ENCODE results near the gene VASP. TPM values are rescaled to one million over a fixed set of nuclear protein-coding genes. Genes with fewer than 3 reads are reported as not detected.

The VASP gene
- total and polyA plus RNA-seq, 9 of the 15 experiments (the other 6 are each of a cell fraction or from before 2014, with no cell fraction given) = 16.7 to 261 (median 112) TPM

- peak; percentile 97 for TF ChIP-seq USF2 (CRISPR knock-in tag; IDR thresholded peaks at IDR 0.05)
- peak; percentile 85 for TF ChIP-seq NFYB (IDR thresholded peaks at IDR 0.05; ENCODE audit: extremely low read depth, insufficient read length)
- no peak for TF ChIP-seq ARID1B (IDR thresholded peaks at IDR 0.05)
- TF ChIP-seq, protein P1, sequence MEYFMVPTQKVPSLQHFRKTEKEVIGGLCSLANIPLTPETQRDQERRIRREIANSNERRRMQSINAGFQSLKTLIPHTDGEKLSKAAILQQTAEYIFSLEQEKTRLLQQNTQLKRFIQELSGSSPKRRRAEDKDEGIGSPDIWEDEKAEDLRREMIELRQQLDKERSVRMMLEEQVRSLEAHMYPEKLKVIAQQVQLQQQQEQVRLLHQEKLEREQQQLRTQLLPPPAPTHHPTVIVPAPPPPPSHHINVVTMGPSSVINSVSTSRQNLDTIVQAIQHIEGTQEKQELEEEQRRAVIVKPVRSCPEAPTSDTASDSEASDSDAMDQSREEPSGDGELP (CRISPR knock-in tag; IDR thresholded peaks at IDR 0.05; ENCODE audit: borderline replicate concordance) = 0 out of 2 replicates have a peak, but pooled peaks have one; percentile 24
- peak; percentile 21; the same call in 1 of the 2 replicates for TF ChIP-seq CBFA2T2 (conservative IDR thresholded peaks at IDR 0.05)
- TF ChIP-seq CTBP1 (IDR thresholded peaks at IDR 0.05; ENCODE audit: borderline replicate concordance) = no peak
- 0 out of 2 replicates have a peak, but pooled peaks have one; percentile 17 for TF ChIP-seq SMAD4 (CRISPR knock-in tag; conservative IDR thresholded peaks at IDR 0.05)
- TF ChIP-seq, protein P2, sequence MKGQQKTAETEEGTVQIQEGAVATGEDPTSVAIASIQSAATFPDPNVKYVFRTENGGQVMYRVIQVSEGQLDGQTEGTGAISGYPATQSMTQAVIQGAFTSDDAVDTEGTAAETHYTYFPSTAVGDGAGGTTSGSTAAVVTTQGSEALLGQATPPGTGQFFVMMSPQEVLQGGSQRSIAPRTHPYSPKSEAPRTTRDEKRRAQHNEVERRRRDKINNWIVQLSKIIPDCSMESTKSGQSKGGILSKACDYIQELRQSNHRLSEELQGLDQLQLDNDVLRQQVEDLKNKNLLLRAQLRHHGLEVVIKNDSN (CRISPR knock-in tag; IDR thresholded peaks at IDR 0.05) = peak; percentile 98
Measured at GRCh38 chr19:45501730-45502014, 5.6 kb upstream of the VASP start (continued).

DNA sequence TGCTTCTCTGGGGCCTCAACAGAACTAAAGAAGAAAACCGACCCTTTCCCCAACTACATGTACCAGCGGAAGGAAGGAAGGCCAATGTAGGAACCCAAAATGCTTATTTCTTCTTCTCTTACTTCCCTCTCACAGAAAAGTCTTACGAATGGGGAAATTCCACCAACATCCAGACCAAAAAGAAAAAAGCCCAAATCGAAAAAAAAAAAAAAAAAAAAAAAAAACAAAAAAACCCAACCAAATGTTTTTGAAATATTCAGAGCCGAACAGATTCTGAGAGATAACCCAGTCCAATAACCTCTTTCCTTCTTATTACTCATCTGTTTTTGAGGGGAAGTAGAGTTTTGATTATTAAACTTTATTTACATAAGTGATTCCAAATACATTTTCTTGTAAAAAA lies 5.2 kb upstream of the VASP start:
- Histone ChIP-seq H3K4me1 (replicated peaks in 1 of 2; ENCODE audit: control insufficient read depth in 2 of 2, insufficient read depth in 2 of 2, low read length in 2 of 2) (peaks cover 26 to 60% of the 10 kb centered on the region in 2 experiments), H2AFZ (ENCODE audit: low read depth, low read length) (peak overlapping the region; percentile 80), H3K79me2 (ENCODE audit: control insufficient read depth, insufficient read depth, low read length) (peaks cover 8% of the 10 kb centered on the region), H3K4me3 (no peak overlapping the region), H3K9ac (ENCODE audit: insufficient read depth in 1 of 2, low read depth in 2 of 2, low read length in 2 of 2) (no peak overlapping the region), H3K36me3 (ENCODE audit: control insufficient read depth, insufficient read depth, low read length) (no peaks in the 10 kb centered on the region), H4K20me1 (replicated peaks; ENCODE audit: control insufficient read depth, insufficient read depth, low read length) (no peaks in the 10 kb centered on the region), H3K27ac (ENCODE audit: extremely low read depth, low read depth, low read length) (peak overlapping the region; percentile 21; the same call in 2 of the 3 replicates), H3K27me3 (ENCODE audit: control insufficient read depth in 2 of 2, insufficient read depth in 2 of 2, low read length in 2 of 2) (no peaks in the 10 kb centered on the region), H3K9me3 (replicated peaks; ENCODE audit: control insufficient read depth, insufficient read depth, low read depth, low read length) (no peaks in the 10 kb centered on the region), H3K4me2 (ENCODE audit: insufficient read depth, low read length) (peak overlapping the region; percentile 42; the same call in 1 of the 2 replicates), H3K9me1 (ENCODE audit: control insufficient read depth, insufficient read depth, low read length) (no peaks in the 10 kb centered on the region)
- WGBS (ENCODE audit: insufficient coverage, low coverage, missing lambda C conversion rate) = 65% methylated on average over 2 of the region's 5 CpGs
- no peak for FAIRE-seq
- POLR2A ChIA-PET = interaction anchor here (0.6 kb wide), 2 partner anchors 199 to 218 kb away, joined by 4 read pairs; no protein-coding TSS in a partner anchor
- no peak for DNase-seq (ENCODE audit: extremely low read depth in 1 of 4, low spot score in 3 of 4)
- CTCF ChIA-PET (ENCODE audit: low intra/inter-chr PET ratio) = no interaction called here
- in situ Hi-C loops (cut with MboI) (no loop called here), intact Hi-C loops (cut with micrococcal nuclease) (no loop called here)
- no peak for ATAC-seq
- no TSS peak for BruUV-seq (replicated peaks)
- TF ChIP-seq MAZ (CRISPR knock-in tag; conservative IDR thresholded peaks at IDR 0.05 in 1 of 2, IDR thresholded peaks at IDR 0.05 in 1 of 2) = no peak

All from K562 (cell line).